GM19240 (cell line): ENCODE data around the gene KDM6B.

ENCODE experiments used
- DNase-seq: peaks from one replicate; pipeline ENCODE4 v3.0.0; 2011; ENCODE audit warnings: low spot score; ENCODE audit not compliant: insufficient read length

KDM6B gene

GRCh38 chr17:7823581-7824001 is 10.4 kb upstream of the KDM6B start:
- no peak for DNase-seq

- DNase-seq: no peak
Observed at GRCh38 chr17:7824021-7824924, 9.7 kb upstream of the KDM6B start.

GRCh38 chr17:7825206-7825990 is 8.6 kb upstream of the KDM6B start:
- no peak for DNase-seq

GRCh38 chr17:7830616-7831015 is 3.4 kb upstream of the KDM6B start:
- no peak for DNase-seq

- no peak for DNase-seq
Observed at GRCh38 chr17:7831233-7831632, 2.8 kb upstream of the KDM6B start.

GRCh38 chr17:7832431-7832830 is 1.6 kb upstream of the KDM6B start:
- no peak for DNase-seq

- no peak for DNase-seq
Observed at GRCh38 chr17:7833011-7833794, 814 bp upstream of the KDM6B start.

GRCh38 chr17:7834542-7834956 is 532 bp downstream of the KDM6B start:
- DNase-seq: no peak

GRCh38 chr17:7834957-7835813 is 1.2 kb downstream of the KDM6B start:
- no peak for DNase-seq

GRCh38 chr17:7835814-7836595 is 2.0 kb downstream of the KDM6B start:
- DNase-seq: no peak

GRCh38 chr17:7836596-7837407 is 2.8 kb downstream of the KDM6B start:
- no peak for DNase-seq

- DNase-seq: no peak
Observed at GRCh38 chr17:7837408-7838088, 3.5 kb downstream of the KDM6B start.

- no peak for DNase-seq
Observed at GRCh38 chr17:7838090-7839075, 4.4 kb downstream of the KDM6B start.

- no peak for DNase-seq
Observed at GRCh38 chr17:7839190-7839875, 5.3 kb downstream of the KDM6B start.

GRCh38 chr17:7839876-7840261 is 5.9 kb downstream of the KDM6B start:
- no peak for DNase-seq

GRCh38 chr17:7840441-7840840 is 6.4 kb downstream of the KDM6B start:
- no peak for DNase-seq

- no peak for DNase-seq
Observed at GRCh38 chr17:7840875-7841274, 6.9 kb downstream of the KDM6B start.
